Neural cell (in vitro differentiated cells): Measurements from ENCODE around the gene ETV6.
A peak's percentile ranks its signal among the peaks of the same experiment; 100 is the strongest.

Experiments
- RAD21 ChIP-seq: fragments of 450-650 bp; conservative IDR thresholded peaks from 2 replicates; pipeline ENCODE4 v1.6.1; 2014; ENCODE audit warnings: antibody characterized with exemption, mild to moderate bottlenecking, moderate library complexity
- TF ChIP-seq, protein P1 (sequence below): fragments of 450-650 bp; IDR thresholded peaks from 2 replicates; pipeline ENCODE4 v1.5.1; 2014; ENCODE audit warnings: antibody characterized with exemption, mild to moderate bottlenecking, moderate library complexity; ENCODE audit not compliant: poor library complexity, severe bottlenecking

DNA sequence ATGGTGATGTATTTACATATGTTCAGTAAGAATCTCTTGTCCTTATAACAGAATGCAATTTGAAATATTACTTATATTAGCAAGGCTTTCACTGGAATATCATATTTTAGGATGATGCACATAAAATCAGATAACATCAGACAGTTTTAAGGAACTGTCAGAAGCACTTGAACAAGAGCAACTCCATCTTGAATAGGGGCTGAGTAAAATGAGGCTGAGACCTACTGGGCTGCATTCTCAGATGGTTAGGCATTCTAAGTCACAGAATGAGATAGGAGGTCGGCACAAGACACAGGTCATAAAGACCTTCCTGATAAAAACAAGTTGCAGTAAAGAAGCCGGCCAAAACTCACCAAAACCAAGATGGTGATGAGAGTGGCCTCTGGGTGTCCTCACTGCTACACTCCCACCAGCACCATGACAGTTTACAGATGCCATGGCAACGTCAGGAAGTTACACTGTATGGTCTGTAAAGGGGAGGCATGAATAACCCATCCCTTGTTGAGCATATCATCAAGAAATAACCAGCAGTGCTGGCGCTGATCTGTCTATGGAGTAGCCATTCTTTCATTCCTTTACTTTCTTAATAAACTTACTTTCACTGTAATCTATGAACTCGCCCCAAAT lies 27.6 kb upstream of the ETV6 start:
- TF ChIP-seq, protein P1, sequence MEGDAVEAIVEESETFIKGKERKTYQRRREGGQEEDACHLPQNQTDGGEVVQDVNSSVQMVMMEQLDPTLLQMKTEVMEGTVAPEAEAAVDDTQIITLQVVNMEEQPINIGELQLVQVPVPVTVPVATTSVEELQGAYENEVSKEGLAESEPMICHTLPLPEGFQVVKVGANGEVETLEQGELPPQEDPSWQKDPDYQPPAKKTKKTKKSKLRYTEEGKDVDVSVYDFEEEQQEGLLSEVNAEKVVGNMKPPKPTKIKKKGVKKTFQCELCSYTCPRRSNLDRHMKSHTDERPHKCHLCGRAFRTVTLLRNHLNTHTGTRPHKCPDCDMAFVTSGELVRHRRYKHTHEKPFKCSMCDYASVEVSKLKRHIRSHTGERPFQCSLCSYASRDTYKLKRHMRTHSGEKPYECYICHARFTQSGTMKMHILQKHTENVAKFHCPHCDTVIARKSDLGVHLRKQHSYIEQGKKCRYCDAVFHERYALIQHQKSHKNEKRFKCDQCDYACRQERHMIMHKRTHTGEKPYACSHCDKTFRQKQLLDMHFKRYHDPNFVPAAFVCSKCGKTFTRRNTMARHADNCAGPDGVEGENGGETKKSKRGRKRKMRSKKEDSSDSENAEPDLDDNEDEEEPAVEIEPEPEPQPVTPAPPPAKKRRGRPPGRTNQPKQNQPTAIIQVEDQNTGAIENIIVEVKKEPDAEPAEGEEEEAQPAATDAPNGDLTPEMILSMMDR, result peak; percentile 25
- no peak for TF ChIP-seq RAD21
